Measurements from ENCODE around the gene PIGC. TPM values are rescaled to one million over a fixed set of nuclear protein-coding genes. Genes with fewer than 3 reads are reported as not detected.

The PIGC gene
- total and polyA plus RNA-seq, 4 donors = 8.6 to 18.4 (median 13.2) TPM

- no peak overlapping the region for H3K4me3 ChIP-seq (ENCODE audit: low read depth in 1 of 3, low read length in 3 of 3)
- H3K4me1 ChIP-seq (ENCODE audit: control insufficient read depth in 4 of 4, insufficient read depth in 4 of 4, low read length in 3 of 4) = peaks cover 0 to 5% (median 0%) of the 10 kb centered on the region in 4 donors
- no peaks in the 10 kb centered on the region for H3K27me3 ChIP-seq (ENCODE audit: control insufficient read depth in 4 of 4, insufficient read depth in 4 of 4, low read length in 3 of 4)
- H3K36me3 ChIP-seq (ENCODE audit: control insufficient read depth in 4 of 4, insufficient read depth in 3 of 4, low read depth in 1 of 4, low read length in 3 of 4) = no peaks in the 10 kb centered on the region
- no peak overlapping the region for H3K9ac ChIP-seq (ENCODE audit: low read depth in 1 of 2, low read length in 2 of 2)
- H3K27ac ChIP-seq (ENCODE audit: low read depth in 1 of 2, low read length in 2 of 2) = no peak overlapping the region
- whole genome bisulfite sequencing = 93% methylated on average over 1 of the region's 1 CpG
- no peak for DNase-seq (ENCODE audit: low spot score)
- no peak for TF ChIP-seq EGR1 (IDR thresholded peaks at IDR 0.05; ENCODE audit: low read depth in 2 of 2)
- TF ChIP-seq TAF1 (conservative IDR thresholded peaks at IDR 0.05) = no peak
- no peak for TF ChIP-seq FOXA1 (IDR thresholded peaks at IDR 0.05)
- TF ChIP-seq REST (IDR thresholded peaks at IDR 0.05) = no peak
- no peak for TF ChIP-seq CTCF (IDR thresholded peaks at IDR 0.05; ENCODE audit: low read depth, low read length, missing input control)
- TF ChIP-seq ATF3 (IDR thresholded peaks at IDR 0.05) = no peak
- no peak for TF ChIP-seq HNF4A (conservative IDR thresholded peaks at IDR 0.05)
- no peak for TF ChIP-seq FOXA2 (IDR thresholded peaks at IDR 0.05)
- TF ChIP-seq NR2F2 (IDR thresholded peaks at IDR 0.05) = no peak
- TF ChIP-seq SP1 (IDR thresholded peaks at IDR 0.05) = no peak
- TF ChIP-seq RXRA (IDR thresholded peaks at IDR 0.05) = no peak
- no peak for TF ChIP-seq YY1 (IDR thresholded peaks at IDR 0.05)
- no peak for TF ChIP-seq MAX (IDR thresholded peaks at IDR 0.05)
- TF ChIP-seq JUND (IDR thresholded peaks at IDR 0.05) = no peak
- H3K9me3 ChIP-seq (ENCODE audit: control insufficient read depth in 4 of 4, low read length in 3 of 4) = no peaks in the 10 kb centered on the region
Measured at GRCh38 chr1:172391976-172392375, 51.9 kb downstream of the PIGC start.

Other genes with a start within 250 kb of the PIGC start
- gene C1orf105, start 23.4 kb downstream of the PIGC start, total RNA-seq = not detected
- under 1 TPM in 1 of 2 donors, not detected in 1; 0.16 TPM for gene C1orf105, start 23.4 kb downstream of the PIGC start, polyA plus RNA-seq
- gene SUCO, start 89.1 kb upstream of the PIGC start, total RNA-seq = 10 to 100 TPM; 12.4 to 38.1 TPM
- 1 to 10 TPM; 2.8 to 4.6 TPM for gene SUCO, start 89.1 kb upstream of the PIGC start, polyA plus RNA-seq
- under 1 TPM; 0.33 to 0.61 TPM for gene FASLG, start 215.0 kb upstream of the PIGC start, total RNA-seq
- under 1 TPM; 0.14 to 0.26 TPM for gene FASLG, start 215.0 kb upstream of the PIGC start, polyA plus RNA-seq

Data from liver (tissue), 9 donors.